Mucosa of descending colon (tissue), 3 donors: Measurements from ENCODE around the gene ARMH2. TPM values are rescaled to one million over a fixed set of nuclear protein-coding genes. Genes with fewer than 3 reads are reported as not detected.
"Not testable (repeated sequence)": the region's sequence is repeated elsewhere in the genome, so short reads cannot be mapped to it uniquely, and the experiment has no call there.

ENCODE experiments used
- ATAC-seq: fragments of 200-7000 bp; cut with Tn5 transposase; one replicate; pipeline ENCODE4 v1.9.1; 2020; ENCODE audit warnings: mild to moderate bottlenecking, moderate library complexity
- DNase-seq, 3 donors: peaks; one replicate each; pipeline ENCODE4 v3.0.0-alpha.2; 2020
- H3K36me3 ChIP-seq: fragments of 200-600 bp; one replicate; pipeline ENCODE4 v1.8.0; 2021; ENCODE audit warnings: low read depth, mild to moderate bottlenecking
- H3K4me1 ChIP-seq: fragments of 200-600 bp; one replicate; pipeline ENCODE4 v1.8.0; 2021; ENCODE audit warnings: low read depth, mild to moderate bottlenecking
- H3K4me3 ChIP-seq: fragments of 200-600 bp; one replicate; pipeline ENCODE4 v1.8.0; 2021; ENCODE audit warnings: mild to moderate bottlenecking
- H3K9me3 ChIP-seq: fragments of 200-600 bp; one replicate; pipeline ENCODE4 v1.8.0; 2021; ENCODE audit warnings: mild to moderate bottlenecking
- CTCF ChIP-seq: fragments of 200-600 bp; IDR thresholded peaks from one replicate; pipeline ENCODE4 v1.8.0; 2022; ENCODE audit warnings: antibody characterized with exemption, mild to moderate bottlenecking
- intact Hi-C, 2 donors: fragments of 100-400 bp; cut with DNase I in 1 of 2; cut with micrococcal nuclease in 1 of 2; formaldehyde crosslinking; loops; one replicate each; pipeline versions ENCODE4 v1.11.0 to v1.11.1; 2022; cut with DNase I, micrococcal nuclease
- total RNA-seq, 3 donors: library from RNA; stranded (reverse); fragmentation: NEBNext Ultra II Directional in 2 of 3; extraction: Animal tissue kit (Norgen Biotek cat#: 25700) in 2 of 3; gene quantifications; one replicate each; pipeline versions ENCODE4 v1.2.1 to v1.2.4, GENCODE V29; 2021 to 2023
- donor health status: DM: no; HTN: no; CAD: no; lungs with moderate emphysema.
- donor health status: DM: no; HTN: no; CAD: no.
- donor health status: DM: no; HTN: yes; CAD: no.

Gene ARMH2
- total RNA-seq, 3 donors from 2014 or later, result not detected

DNA sequence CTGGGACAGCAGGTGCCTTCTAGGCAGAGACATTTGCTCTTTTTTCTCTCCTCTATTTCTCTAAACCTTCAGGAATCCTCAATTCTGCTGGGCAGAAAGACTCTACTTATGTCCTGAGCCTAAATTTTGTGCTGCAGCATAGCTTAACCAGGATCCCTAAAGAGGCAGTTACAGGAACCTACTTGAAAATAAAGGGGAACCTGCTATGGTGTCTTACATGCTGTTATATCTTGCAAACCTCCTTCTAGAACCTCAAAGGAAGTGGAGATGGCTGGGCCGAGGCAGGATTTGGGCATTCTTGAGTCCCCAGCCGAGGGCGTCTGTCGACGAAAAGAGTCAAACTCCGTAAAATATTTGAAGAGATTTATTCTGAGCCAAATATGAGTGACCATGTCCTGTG, 41.1 kb downstream of the ARMH2 start:
- H3K4me1 ChIP-seq, result no peaks in the 10 kb centered on the region
- no peak overlapping the region for H3K4me3 ChIP-seq
- no peak for TF ChIP-seq CTCF
- ATAC-seq, result no peak
- no peaks in the 10 kb centered on the region for H3K9me3 ChIP-seq
- no peaks in the 10 kb centered on the region for H3K36me3 ChIP-seq
- intact Hi-C loops, result no loop called here
- DNase-seq, result no peak

- ATAC-seq (no peak), DNase-seq (no peak)
- TF ChIP-seq CTCF, result no peak
- intact Hi-C loops, result no loop called here
- no peaks in the 10 kb centered on the region for H3K9me3 ChIP-seq
- H3K4me3 ChIP-seq, result no peak overlapping the region
- no peaks in the 10 kb centered on the region for H3K4me1 ChIP-seq
- no peaks in the 10 kb centered on the region for H3K36me3 ChIP-seq
These were observed 43.4 kb downstream of the ARMH2 start for GRCh38 chr6:24755279-24755678.

- H3K4me1 ChIP-seq, H3K36me3 ChIP-seq, DNase-seq, H3K4me3 ChIP-seq, H3K9me3 ChIP-seq, ATAC-seq, intact Hi-C loops: not testable (repeated sequence)
These were observed 44.3 kb downstream of the ARMH2 start for GRCh38 chr6:24754378-24754777.

GRCh38 chr6:24753545-24753944, 45.2 kb downstream of the ARMH2 start:
- intact Hi-C loops, result no loop called here
- no peak for ATAC-seq

GRCh38 chr6:24752917-24753492, 45.7 kb downstream of the ARMH2 start:
- Histone ChIP-seq H3K4me1 (no peaks in the 10 kb centered on the region), H3K36me3 (no peaks in the 10 kb centered on the region), H3K9me3 (no peaks in the 10 kb centered on the region), H3K4me3 (no peak overlapping the region)
- TF ChIP-seq CTCF, result no peak
- ATAC-seq, result no peak
- intact Hi-C loops, result no loop called here
- DNase-seq, result no peak

More at GRCh38 chr6:24753545-24753944, 45.2 kb downstream of the ARMH2 start:
- DNase-seq, result no peak
- Histone ChIP-seq H3K9me3 (no peaks in the 10 kb centered on the region), H3K36me3 (no peaks in the 10 kb centered on the region), H3K4me3 (no peak overlapping the region), H3K4me1 (no peaks in the 10 kb centered on the region)
- no peak for TF ChIP-seq CTCF

DNA sequence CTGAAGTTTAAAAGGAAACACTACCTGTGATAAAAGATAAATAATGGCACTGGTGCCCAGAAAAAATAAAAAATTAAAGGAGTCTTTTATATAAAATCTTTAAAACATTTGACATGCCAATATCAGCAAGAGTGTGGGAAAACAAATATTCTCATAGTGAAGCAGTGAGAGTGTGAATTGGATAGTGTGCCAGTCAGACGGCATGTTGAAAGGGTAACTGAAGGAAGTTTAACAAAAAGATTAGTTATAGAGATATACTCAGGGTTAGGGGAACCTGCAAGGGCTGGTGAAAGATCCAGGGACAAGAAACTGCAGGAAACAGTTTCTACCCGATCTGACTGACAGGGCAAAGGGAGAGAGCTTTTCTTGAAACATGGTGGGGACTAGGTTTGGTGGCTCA, 46.2 kb downstream of the ARMH2 start:
- Histone ChIP-seq H3K9me3 (no peaks in the 10 kb centered on the region), H3K36me3 (no peaks in the 10 kb centered on the region), H3K4me3 (no peak overlapping the region), H3K4me1 (no peaks in the 10 kb centered on the region)
- no peak for DNase-seq
- TF ChIP-seq CTCF, result no peak
- ATAC-seq, result no peak
- intact Hi-C loops, result no loop called here

GRCh38 chr6:24750878-24751277, 47.8 kb downstream of the ARMH2 start:
- DNase-seq, ATAC-seq, H3K4me3 ChIP-seq, H3K9me3 ChIP-seq, intact Hi-C loops, H3K36me3 ChIP-seq, H3K4me1 ChIP-seq: not testable (repeated sequence)
